ENCODE results near the gene BUD31. TPM values are rescaled to one million over a fixed set of nuclear protein-coding genes. Genes with fewer than 3 reads are reported as not detected.
"Not testable (repeated sequence)": the region's sequence is repeated elsewhere in the genome, so short reads cannot be mapped to it uniquely, and the experiment has no call there.

BUD31 gene
- total and polyA plus RNA-seq, 4 donors = 64.9 to 125 (median 112) TPM

DNA sequence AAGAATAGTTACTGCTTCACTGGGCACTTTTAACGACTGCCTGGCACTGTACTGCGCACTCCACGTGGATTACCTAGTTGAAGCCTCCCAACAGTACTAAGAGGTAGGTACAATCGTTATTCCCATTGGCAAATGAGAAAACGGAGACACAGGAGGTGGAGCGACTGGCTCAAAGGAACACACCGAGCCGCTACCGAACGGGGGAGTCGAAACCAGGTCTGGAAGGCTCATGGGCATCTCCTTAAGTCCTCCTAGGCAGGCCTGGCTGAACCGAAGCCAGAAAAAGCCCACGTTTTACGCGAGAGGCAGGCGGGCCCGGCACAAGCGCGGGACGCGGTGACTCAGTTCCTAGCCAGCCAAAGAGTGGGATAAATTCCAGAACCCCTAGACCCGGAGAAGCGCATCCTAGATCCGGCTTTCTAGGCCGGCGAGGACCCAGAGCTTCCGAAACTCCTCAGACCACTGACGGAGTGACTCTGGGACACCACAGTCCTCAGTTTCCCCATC is 844 bp upstream of the BUD31 start:
- 0% methylated on average over 28 of the region's 28 CpGs for WGBS (ENCODE audit: insufficient coverage)
- Histone ChIP-seq H3K27ac (ENCODE audit: low read depth, low read length) (peak overlapping the region; percentile 98), H3K4me3 (ENCODE audit: low read depth, low read length) (peak overlapping the region; percentile 92), H3K4me1 (ENCODE audit: control insufficient read depth, insufficient read depth, low read length) (peaks cover 13% of the 10 kb centered on the region), H3K27me3 (ENCODE audit: control insufficient read depth, insufficient read depth, low read length) (no peaks in the 10 kb centered on the region), H3K9me3 (ENCODE audit: control insufficient read depth, insufficient read depth, low read length) (no peaks in the 10 kb centered on the region), H3K36me3 (ENCODE audit: control insufficient read depth, insufficient read depth, low read length) (peaks cover 41% of the 10 kb centered on the region)
- peak in 1 of 6 donors; percentile 19 for DNase-seq (ENCODE audit: low read depth in 4 of 6, low spot score in 6 of 6)

DNA sequence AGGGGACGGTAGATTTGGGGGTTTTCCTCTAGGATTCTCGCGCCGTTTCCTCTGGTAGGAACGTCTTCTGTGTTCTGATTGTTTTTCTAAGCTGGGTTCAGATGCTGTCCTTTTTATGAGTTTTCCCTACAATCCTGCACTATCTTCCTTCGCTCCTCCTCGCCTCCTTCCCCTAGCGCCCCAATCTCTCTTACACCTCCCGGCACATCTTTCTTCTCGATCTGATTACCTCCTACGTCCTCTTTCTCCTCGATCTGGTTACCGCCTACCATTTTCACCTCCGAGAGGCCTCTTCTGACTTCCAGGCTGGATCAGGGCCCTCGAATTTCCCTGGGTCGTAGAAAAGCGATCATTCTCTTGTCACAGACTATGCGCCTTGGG is 413 bp downstream of the BUD31 start:
- Histone ChIP-seq H3K27ac (ENCODE audit: low read depth, low read length) (peak overlapping the region; percentile 98), H3K4me1 (ENCODE audit: control insufficient read depth, insufficient read depth, low read length) (peaks cover 13% of the 10 kb centered on the region), H3K27me3 (ENCODE audit: control insufficient read depth, insufficient read depth, low read length) (no peaks in the 10 kb centered on the region), H3K36me3 (ENCODE audit: control insufficient read depth, insufficient read depth, low read length) (peaks cover 38% of the 10 kb centered on the region), H3K4me3 (ENCODE audit: low read depth, low read length) (peak overlapping the region; percentile 92), H3K9me3 (ENCODE audit: control insufficient read depth, insufficient read depth, low read length) (no peaks in the 10 kb centered on the region)
- 0% methylated on average over 18 of the region's 18 CpGs for WGBS (ENCODE audit: insufficient coverage)
- peak in 1 of 6 donors; percentile 23 for DNase-seq (ENCODE audit: low read depth in 4 of 6, low spot score in 6 of 6)

DNA sequence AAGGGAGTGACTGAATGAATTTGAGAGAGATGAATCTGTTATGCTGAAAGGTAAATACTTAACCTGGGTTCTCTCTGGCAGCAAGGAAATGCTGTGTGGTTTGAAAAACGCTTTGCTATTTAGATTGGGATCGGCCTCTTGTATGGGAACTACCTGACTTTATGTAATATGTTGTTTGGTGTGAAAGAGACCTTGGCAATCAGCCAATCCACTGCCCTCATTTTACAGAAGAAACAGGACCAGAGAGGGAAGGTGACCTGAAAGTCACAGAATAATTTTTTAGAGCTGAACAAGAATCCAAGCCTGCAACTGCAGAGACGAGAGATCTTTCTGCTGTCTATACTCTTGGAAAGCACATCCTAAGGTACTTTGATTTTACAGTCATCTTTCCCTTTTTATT is 1.0 kb downstream of the BUD31 start:
- Histone ChIP-seq H3K4me1 (ENCODE audit: control insufficient read depth, insufficient read depth, low read length) (peaks cover 13% of the 10 kb centered on the region), H3K27ac (ENCODE audit: low read depth, low read length) (no peak overlapping the region), H3K9me3 (ENCODE audit: control insufficient read depth, insufficient read depth, low read length) (no peaks in the 10 kb centered on the region), H3K4me3 (ENCODE audit: low read depth, low read length) (peak overlapping the region; percentile 19), H3K27me3 (ENCODE audit: control insufficient read depth, insufficient read depth, low read length) (no peaks in the 10 kb centered on the region), H3K36me3 (ENCODE audit: control insufficient read depth, insufficient read depth, low read length) (peaks cover 38% of the 10 kb centered on the region)
- no peak for DNase-seq (ENCODE audit: low read depth in 4 of 6, low spot score in 6 of 6)
- no CpG with 5 or more reads among the region's 3 CpGs for WGBS (ENCODE audit: insufficient coverage)

DNA sequence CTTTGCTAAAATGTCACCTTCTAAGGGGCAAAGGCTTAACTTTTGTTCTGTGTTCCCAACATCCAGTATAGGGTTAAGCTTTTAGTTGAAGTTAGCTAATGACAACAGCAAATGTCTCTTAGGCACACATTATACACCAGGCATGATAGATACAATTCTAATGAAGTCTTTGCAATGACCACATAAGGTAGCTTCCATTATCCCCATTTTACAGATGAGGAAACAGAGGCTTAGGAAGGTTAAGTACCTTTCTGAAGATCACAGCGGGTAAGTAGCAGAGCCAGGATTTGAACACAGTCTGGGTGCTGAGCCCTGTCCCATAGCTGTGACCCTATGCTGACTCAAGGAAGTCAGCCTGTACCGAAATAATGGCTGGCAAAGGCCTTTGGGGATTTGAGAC is 1.9 kb downstream of the BUD31 start:
- WGBS (ENCODE audit: insufficient coverage) = 92% methylated on average over 2 of the region's 2 CpGs
- H3K4me3 ChIP-seq (ENCODE audit: low read depth, low read length) = no peak overlapping the region
- DNase-seq (ENCODE audit: low read depth in 4 of 6, low spot score in 6 of 6) = no peak

DNA sequence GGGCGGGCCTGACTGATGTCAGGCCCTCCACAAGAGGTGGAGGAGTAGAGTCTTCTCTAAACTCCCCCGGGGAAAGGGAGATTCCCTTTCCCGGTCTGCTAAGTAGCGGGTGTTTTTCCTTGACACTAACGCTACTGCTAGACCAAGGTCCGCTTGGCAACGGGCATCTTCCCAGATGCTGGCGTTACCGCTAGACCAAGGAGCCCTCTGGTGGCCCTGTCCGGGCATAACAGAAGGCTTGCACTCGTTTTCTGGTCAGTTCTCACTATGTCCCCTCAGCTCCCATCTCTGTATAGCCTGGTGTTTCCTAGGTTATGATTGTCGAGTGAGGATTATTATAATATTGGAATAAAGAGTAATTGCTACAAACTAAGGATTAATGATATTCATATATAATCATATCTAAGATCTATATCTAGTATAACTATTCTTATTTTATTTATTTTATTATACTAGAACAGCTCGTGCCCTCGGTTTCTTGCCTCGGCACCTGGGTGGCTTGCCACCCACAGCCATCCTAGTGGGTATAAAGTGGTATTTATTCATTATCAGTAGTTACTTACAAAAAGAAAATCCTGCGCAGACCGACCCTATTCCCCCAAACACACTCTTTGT is 6.9 kb downstream of the BUD31 start:
- H3K27me3 ChIP-seq (ENCODE audit: control insufficient read depth, insufficient read depth, low read length); H3K9me3 ChIP-seq (ENCODE audit: control insufficient read depth, insufficient read depth, low read length); H3K4me1 ChIP-seq (ENCODE audit: control insufficient read depth, insufficient read depth, low read length); H3K27ac ChIP-seq (ENCODE audit: low read depth, low read length); H3K4me3 ChIP-seq (ENCODE audit: low read depth, low read length): not testable (repeated sequence)
- WGBS (ENCODE audit: insufficient coverage) = 22% methylated on average over 7 of the region's 17 CpGs
- H3K36me3 ChIP-seq (ENCODE audit: control insufficient read depth, insufficient read depth, low read length) = peaks cover 81% of the 10 kb centered on the region
- peak in 2 of 6 donors; percentile 49 to 64 for DNase-seq (ENCODE audit: low read depth in 4 of 6, low spot score in 6 of 6)

More for the DNA sequence above, 1.9 kb downstream of the BUD31 start:
- peaks cover 37% of the 10 kb centered on the region for H3K36me3 ChIP-seq (ENCODE audit: control insufficient read depth, insufficient read depth, low read length)
- H3K9me3 ChIP-seq (ENCODE audit: control insufficient read depth, insufficient read depth, low read length) = no peaks in the 10 kb centered on the region
- H3K27ac ChIP-seq (ENCODE audit: low read depth, low read length) = no peak overlapping the region
- H3K4me1 ChIP-seq (ENCODE audit: control insufficient read depth, insufficient read depth, low read length) = peaks cover 16% of the 10 kb centered on the region
- no peaks in the 10 kb centered on the region for H3K27me3 ChIP-seq (ENCODE audit: control insufficient read depth, insufficient read depth, low read length)

DNA sequence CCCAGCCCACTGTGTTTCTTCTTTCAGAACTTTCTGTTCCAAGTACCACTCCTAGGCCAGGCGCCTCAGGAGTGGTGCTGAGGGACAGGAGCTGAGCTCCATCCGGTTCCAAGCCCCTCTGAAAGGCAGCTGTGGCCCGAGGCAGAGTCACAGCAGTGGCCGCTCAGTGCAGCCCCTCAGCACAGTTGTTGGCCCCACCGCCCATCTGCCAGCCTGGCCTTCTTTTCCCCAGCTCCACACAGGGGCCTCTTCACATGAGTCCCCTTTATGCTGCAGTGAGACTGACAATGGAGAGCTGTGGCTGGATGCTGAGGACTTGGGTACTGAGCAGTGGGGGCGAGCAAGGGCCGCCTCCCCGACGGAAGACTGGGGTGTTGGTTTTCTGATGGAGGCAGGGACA is 9.5 kb downstream of the BUD31 start:
- DNase-seq (ENCODE audit: low read depth in 4 of 6, low spot score in 6 of 6) = no peak
- Histone ChIP-seq H3K4me3 (ENCODE audit: low read depth, low read length) (no peak overlapping the region), H3K27ac (ENCODE audit: low read depth, low read length) (no peak overlapping the region), H3K9me3 (ENCODE audit: control insufficient read depth, insufficient read depth, low read length) (no peaks in the 10 kb centered on the region), H3K4me1 (ENCODE audit: control insufficient read depth, insufficient read depth, low read length) (peaks cover 3% of the 10 kb centered on the region), H3K27me3 (ENCODE audit: control insufficient read depth, insufficient read depth, low read length) (no peaks in the 10 kb centered on the region), H3K36me3 (ENCODE audit: control insufficient read depth, insufficient read depth, low read length) (peaks cover 88% of the 10 kb centered on the region)
- 93% methylated on average over 6 of the region's 9 CpGs for WGBS (ENCODE audit: insufficient coverage)

DNA sequence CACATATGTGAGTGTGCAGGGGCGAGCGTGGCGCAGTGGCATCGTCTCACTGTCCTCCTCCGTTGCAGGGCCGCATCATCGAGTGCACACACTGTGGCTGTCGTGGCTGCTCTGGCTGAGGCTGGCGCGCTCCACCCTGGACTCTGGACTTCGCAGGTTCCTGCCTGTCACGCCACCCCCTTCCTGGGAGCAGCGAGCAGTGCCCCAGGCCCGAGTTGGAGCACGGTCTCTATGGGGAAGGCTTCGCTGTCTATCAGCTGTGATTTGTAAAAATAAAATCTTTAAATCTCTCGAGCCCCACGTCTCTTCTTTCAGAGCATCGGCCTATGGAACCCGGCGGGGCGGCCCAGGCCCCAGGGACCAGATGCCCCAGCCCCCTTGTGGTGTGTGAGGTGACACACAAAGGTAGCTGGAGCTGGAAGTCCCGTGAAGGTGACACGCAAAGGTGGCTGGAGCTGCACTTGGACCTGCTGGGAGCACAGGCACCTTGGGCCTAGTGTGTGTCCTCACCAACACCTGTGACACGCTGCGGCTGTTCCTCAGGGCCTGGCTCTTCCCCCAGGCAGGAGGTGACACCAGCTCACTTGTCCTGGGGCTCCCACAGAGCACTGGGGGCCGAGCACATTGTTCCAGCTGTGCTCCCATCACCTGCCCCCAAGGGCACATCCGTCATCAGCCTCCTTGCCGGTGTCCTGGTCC is 10.7 kb downstream of the BUD31 start:
- Histone ChIP-seq H3K9me3 (ENCODE audit: control insufficient read depth, insufficient read depth, low read length) (no peaks in the 10 kb centered on the region), H3K4me1 (ENCODE audit: control insufficient read depth, insufficient read depth, low read length) (peaks cover 3% of the 10 kb centered on the region), H3K27ac (ENCODE audit: low read depth, low read length) (no peak overlapping the region), H3K27me3 (ENCODE audit: control insufficient read depth, insufficient read depth, low read length) (no peaks in the 10 kb centered on the region), H3K36me3 (ENCODE audit: control insufficient read depth, insufficient read depth, low read length) (peaks cover 91% of the 10 kb centered on the region), H3K4me3 (ENCODE audit: low read depth, low read length) (no peak overlapping the region)
- WGBS (ENCODE audit: insufficient coverage) = 91% methylated on average over 25 of the region's 29 CpGs
- no peak for DNase-seq (ENCODE audit: low read depth in 4 of 6, low spot score in 6 of 6)

DNA sequence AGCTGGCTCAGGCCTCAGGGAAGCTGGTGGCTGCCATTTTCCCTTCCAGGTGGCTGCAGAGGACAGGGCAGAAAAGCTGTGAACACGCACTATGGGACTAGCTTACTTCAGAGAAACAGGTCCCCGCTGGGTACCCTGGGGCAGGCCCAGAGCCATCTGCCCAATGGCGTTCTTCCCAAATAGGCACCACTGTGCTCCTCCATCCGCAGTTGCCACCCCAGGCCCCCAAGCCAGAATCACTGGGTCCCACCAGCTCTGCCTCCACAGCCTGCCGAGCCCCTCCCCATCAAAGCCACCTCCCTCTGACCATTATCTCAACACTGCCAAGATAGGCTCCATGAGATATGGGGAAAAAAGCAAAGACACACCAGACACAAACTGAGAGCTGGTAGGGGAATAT is 11.4 kb downstream of the BUD31 start:
- Histone ChIP-seq H3K4me1 (ENCODE audit: control insufficient read depth, insufficient read depth, low read length) (peaks cover under 1% of the 10 kb centered on the region), H3K36me3 (ENCODE audit: control insufficient read depth, insufficient read depth, low read length) (peaks cover 92% of the 10 kb centered on the region), H3K4me3 (ENCODE audit: low read depth, low read length) (no peak overlapping the region), H3K9me3 (ENCODE audit: control insufficient read depth, insufficient read depth, low read length) (no peaks in the 10 kb centered on the region), H3K27me3 (ENCODE audit: control insufficient read depth, insufficient read depth, low read length) (no peaks in the 10 kb centered on the region), H3K27ac (ENCODE audit: low read depth, low read length) (no peak overlapping the region)
- WGBS (ENCODE audit: insufficient coverage) = 98% methylated on average over 5 of the region's 5 CpGs
- no peak for DNase-seq (ENCODE audit: low read depth in 4 of 6, low spot score in 6 of 6)

DNA sequence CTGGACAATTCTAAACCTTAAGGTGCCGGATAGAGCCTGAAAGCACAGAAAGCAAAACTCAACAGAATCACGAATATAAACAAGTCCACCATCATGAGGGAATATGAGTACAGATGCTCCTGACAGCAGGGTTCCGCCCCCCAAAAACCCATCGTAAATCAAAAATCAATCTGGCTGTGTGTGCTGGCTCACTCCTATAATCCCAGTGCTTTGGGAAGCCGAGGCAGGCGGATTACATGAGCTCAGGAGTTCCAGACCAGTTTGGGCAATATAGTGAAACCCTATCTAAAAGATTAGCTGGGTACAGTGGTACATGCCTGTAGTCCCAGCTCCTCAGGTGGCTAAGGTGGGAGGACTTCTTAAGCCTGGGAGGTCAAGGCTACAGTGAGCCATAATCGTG is 12.2 kb downstream of the BUD31 start:
- DNase-seq (ENCODE audit: low read depth in 4 of 6, low spot score in 6 of 6) = no peak
- peaks cover 95% of the 10 kb centered on the region for H3K36me3 ChIP-seq (ENCODE audit: control insufficient read depth, insufficient read depth, low read length)
- no peak overlapping the region for H3K27ac ChIP-seq (ENCODE audit: low read depth, low read length)
- H3K9me3 ChIP-seq (ENCODE audit: control insufficient read depth, insufficient read depth, low read length) = no peaks in the 10 kb centered on the region
- no peak overlapping the region for H3K4me3 ChIP-seq (ENCODE audit: low read depth, low read length)
- whole genome bisulfite sequencing (ENCODE audit: insufficient coverage) = 91% methylated on average over 6 of the region's 7 CpGs
- no peaks in the 10 kb centered on the region for H3K27me3 ChIP-seq (ENCODE audit: control insufficient read depth, insufficient read depth, low read length)
- no peaks in the 10 kb centered on the region for H3K4me1 ChIP-seq (ENCODE audit: control insufficient read depth, insufficient read depth, low read length)

DNA sequence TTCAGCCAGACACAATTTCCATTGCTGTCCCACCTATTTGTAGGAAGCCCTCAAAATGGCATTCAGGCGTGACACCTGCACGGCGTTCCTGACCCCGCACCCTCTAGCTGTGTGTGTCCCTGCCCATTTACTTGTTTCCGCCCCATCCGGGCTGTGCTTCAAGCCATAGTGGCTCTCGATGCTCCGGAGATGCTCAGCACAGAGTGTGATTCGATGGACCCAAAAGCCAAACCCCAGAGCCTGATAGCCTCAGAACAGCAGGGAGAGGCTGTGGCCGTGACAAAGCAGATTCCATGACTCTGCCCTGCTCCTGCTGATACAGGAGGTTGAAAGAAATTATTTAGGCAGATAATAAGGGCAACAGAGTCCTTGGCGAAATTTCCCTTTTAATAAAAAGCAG is 13.4 kb downstream of the BUD31 start:
- H3K27me3 ChIP-seq (ENCODE audit: control insufficient read depth, insufficient read depth, low read length) = no peaks in the 10 kb centered on the region
- no peak overlapping the region for H3K27ac ChIP-seq (ENCODE audit: low read depth, low read length)
- peaks cover 89% of the 10 kb centered on the region for H3K36me3 ChIP-seq (ENCODE audit: control insufficient read depth, insufficient read depth, low read length)
- H3K9me3 ChIP-seq (ENCODE audit: control insufficient read depth, insufficient read depth, low read length) = no peaks in the 10 kb centered on the region
- no peaks in the 10 kb centered on the region for H3K4me1 ChIP-seq (ENCODE audit: control insufficient read depth, insufficient read depth, low read length)
- H3K4me3 ChIP-seq (ENCODE audit: low read depth, low read length) = no peak overlapping the region
- no peak for DNase-seq (ENCODE audit: low read depth in 4 of 6, low spot score in 6 of 6)
- 95% methylated on average over 10 of the region's 11 CpGs for WGBS (ENCODE audit: insufficient coverage)
